Stimulated activated naive CD4-positive, alpha-beta T cell (primary cell): ENCODE measurements around the gene PDCD1.
"Not testable (repeated sequence)": the region's sequence is repeated elsewhere in the genome, so short reads cannot be mapped to it uniquely, and the experiment has no call there.

Experiments used
- DNase-seq, 6 experiments: peaks; one replicate each; lab custom pipeline; 2025; lab: John Stamatoyannopoulos, UW

The PDCD1 gene

GRCh38 chr2:241833756-241834526, 24.8 kb downstream of the PDCD1 start:
- not testable (repeated sequence) for DNase-seq

- DNase-seq: no peak
These were observed 25.5 kb downstream of the PDCD1 start for GRCh38 chr2:241833101-241833663.

GRCh38 chr2:241827394-241827793, 31.3 kb downstream of the PDCD1 start:
- DNase-seq: no peak

GRCh38 chr2:241823531-241824437, 34.9 kb downstream of the PDCD1 start:
- not testable (repeated sequence) for DNase-seq

- no peak for DNase-seq
These were observed 36.5 kb downstream of the PDCD1 start for GRCh38 chr2:241822264-241822623.

- DNase-seq: no peak
These were observed 37.0 kb downstream of the PDCD1 start for GRCh38 chr2:241821460-241822263.

GRCh38 chr2:241820625-241821384, 37.9 kb downstream of the PDCD1 start:
- DNase-seq: no peak

- DNase-seq: not testable (repeated sequence)
These were observed 38.6 kb downstream of the PDCD1 start for GRCh38 chr2:241819947-241820624.

- DNase-seq: no peak
These were observed 39.8 kb downstream of the PDCD1 start for GRCh38 chr2:241818943-241819270.

- DNase-seq: no peak
These were observed 40.3 kb downstream of the PDCD1 start for GRCh38 chr2:241818229-241818942.

GRCh38 chr2:241817821-241818215, 40.9 kb downstream of the PDCD1 start:
- not testable (repeated sequence) for DNase-seq

- no peak for DNase-seq
These were observed 41.4 kb downstream of the PDCD1 start for GRCh38 chr2:241817126-241817820.

- DNase-seq: no peak
These were observed 42.1 kb downstream of the PDCD1 start for GRCh38 chr2:241816431-241817121.

GRCh38 chr2:241815477-241816430, 42.9 kb downstream of the PDCD1 start:
- DNase-seq: no peak

GRCh38 chr2:241814643-241815476, 43.8 kb downstream of the PDCD1 start:
- DNase-seq: no peak

- no peak for DNase-seq
These were observed 44.4 kb downstream of the PDCD1 start for GRCh38 chr2:241814393-241814642.
